ENCODE results near the gene KCNMA1. TPM values are rescaled to one million over a fixed set of nuclear protein-coding genes. Genes with fewer than 3 reads are reported as not detected.

KCNMA1 gene
- total and polyA plus RNA-seq, 8 donors, result 0.92 to 155 (median 54.3) TPM

DNA sequence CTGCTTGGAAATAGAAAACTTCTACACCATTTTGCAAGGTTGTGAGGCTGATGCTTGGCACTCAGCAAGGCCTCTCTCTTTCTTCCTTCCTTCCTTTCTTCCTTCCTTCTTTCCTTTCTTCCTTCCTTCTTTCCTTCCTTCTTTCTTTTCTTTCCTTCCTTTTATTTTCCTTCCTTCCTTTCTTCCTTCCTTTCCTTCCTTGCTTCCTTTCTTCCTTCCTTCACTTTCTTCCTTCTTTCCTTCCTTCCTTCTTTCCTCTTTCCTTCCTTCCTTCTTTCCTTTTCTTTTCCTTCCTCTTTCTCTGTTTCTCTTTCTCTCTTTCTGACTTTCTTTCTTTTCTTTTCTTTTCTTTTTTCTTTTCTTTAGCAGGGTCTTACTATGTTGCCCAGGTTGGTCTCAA lies 460.4 kb downstream of the KCNMA1 start:
- TF ChIP-seq, protein P1, sequence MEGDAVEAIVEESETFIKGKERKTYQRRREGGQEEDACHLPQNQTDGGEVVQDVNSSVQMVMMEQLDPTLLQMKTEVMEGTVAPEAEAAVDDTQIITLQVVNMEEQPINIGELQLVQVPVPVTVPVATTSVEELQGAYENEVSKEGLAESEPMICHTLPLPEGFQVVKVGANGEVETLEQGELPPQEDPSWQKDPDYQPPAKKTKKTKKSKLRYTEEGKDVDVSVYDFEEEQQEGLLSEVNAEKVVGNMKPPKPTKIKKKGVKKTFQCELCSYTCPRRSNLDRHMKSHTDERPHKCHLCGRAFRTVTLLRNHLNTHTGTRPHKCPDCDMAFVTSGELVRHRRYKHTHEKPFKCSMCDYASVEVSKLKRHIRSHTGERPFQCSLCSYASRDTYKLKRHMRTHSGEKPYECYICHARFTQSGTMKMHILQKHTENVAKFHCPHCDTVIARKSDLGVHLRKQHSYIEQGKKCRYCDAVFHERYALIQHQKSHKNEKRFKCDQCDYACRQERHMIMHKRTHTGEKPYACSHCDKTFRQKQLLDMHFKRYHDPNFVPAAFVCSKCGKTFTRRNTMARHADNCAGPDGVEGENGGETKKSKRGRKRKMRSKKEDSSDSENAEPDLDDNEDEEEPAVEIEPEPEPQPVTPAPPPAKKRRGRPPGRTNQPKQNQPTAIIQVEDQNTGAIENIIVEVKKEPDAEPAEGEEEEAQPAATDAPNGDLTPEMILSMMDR (IDR thresholded peaks at IDR 0.05), result no peak
- no peak for TF ChIP-seq EP300 (IDR thresholded peaks at IDR 0.05)
- TF ChIP-seq POLR2A (IDR thresholded peaks at IDR 0.05), result no peak
- TF ChIP-seq POLR2AphosphoS5 (IDR thresholded peaks at IDR 0.05), result no peak
- Histone ChIP-seq H3K27ac (no peak overlapping the region), H3K36me3 (no peaks in the 10 kb centered on the region), H3K27me3 (no peaks in the 10 kb centered on the region), H3K4me3 (no peak overlapping the region), H3K9me3 (no peaks in the 10 kb centered on the region), H3K4me1 (peaks cover 0 to 16% (median 5%) of the 10 kb centered on the region in 4 donors)
- no peak for DNase-seq
- intact Hi-C loops (cut with DNase I; ENCODE audit: low total_unique reads), result loop anchor here (10.0 kb wide), 1 partner anchor 538 kb away; no protein-coding TSS in a partner anchor

DNA sequence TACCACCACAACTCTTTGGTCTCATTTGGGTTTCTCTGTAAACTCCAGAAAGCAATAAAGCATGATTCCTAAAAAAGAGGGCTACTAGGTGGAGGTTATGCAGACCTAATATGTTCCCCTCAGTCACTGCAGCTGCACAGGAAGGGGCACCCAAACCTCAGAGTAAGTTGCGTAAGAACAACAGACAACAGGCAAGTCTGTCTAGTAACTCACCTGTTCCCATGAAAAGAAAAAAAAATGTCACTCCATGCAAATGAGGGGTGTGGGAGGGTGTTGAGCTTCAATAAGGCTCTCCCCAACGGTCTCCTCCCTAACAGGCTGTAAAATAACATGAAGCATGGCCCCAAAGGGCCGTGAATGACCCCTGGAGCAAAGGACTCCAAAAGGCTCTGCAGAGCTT lies 461.4 kb downstream of the KCNMA1 start:
- DNase-seq, result no peak
- peaks cover 0 to 16% (median 6%) of the 10 kb centered on the region in 4 donors for H3K4me1 ChIP-seq
- TF ChIP-seq EP300 (IDR thresholded peaks at IDR 0.05) (no peak), POLR2A (IDR thresholded peaks at IDR 0.05) (no peak), POLR2AphosphoS5 (IDR thresholded peaks at IDR 0.05) (no peak)
- TF ChIP-seq, protein P1 (IDR thresholded peaks at IDR 0.05), result no peak
- no peaks in the 10 kb centered on the region for H3K9me3 ChIP-seq
- H3K36me3 ChIP-seq, result no peaks in the 10 kb centered on the region
- H3K27me3 ChIP-seq, result peaks cover 0 to 5% (median 0%) of the 10 kb centered on the region in 3 donors
- intact Hi-C loops (cut with DNase I; ENCODE audit: low total_unique reads), result loop anchor here (10.0 kb wide), 1 partner anchor 539 kb away; no protein-coding TSS in a partner anchor
- WGBS, 5 donors, result 71 to 89% (median 80%) methylated on average over 3 of the region's 3 CpGs
- H3K4me3 ChIP-seq, result no peak overlapping the region
- no peak overlapping the region for H3K27ac ChIP-seq

DNA sequence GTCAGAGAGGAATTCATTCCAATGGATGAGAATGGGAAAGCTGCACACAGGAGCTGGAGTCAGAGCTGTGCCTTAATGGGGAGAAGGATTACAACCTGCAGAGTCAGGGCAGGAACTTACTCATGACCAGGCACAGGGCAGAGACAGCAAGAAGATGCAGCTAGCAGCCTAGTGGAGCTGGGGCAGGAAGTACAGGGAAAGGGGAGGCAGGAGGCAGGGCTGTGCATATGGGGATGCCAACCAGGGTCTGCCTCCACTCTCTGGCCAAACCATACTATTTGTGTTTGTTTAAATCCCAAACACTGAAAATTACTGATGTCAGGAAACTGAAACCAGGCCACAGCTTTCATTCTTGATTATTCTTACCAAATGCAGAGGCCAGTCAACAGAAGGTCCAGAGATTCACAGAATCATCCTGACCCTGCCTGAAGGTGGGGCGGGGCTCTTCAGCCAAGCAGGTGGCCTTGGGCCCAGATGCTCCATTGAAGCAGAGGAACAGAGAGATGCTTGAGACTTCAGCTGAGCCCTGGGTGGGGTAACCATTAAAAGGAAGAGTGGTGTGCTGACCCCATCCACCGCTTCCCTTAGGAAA lies 461.9 kb downstream of the KCNMA1 start:
- intact Hi-C loops (cut with DNase I; ENCODE audit: low total_unique reads), result loop anchor here (10.0 kb wide), 1 partner anchor 539 kb away; no protein-coding TSS in a partner anchor
- Histone ChIP-seq H3K27ac (no peak overlapping the region), H3K27me3 (peaks cover 0 to 5% (median 0%) of the 10 kb centered on the region in 3 donors), H3K4me3 (no peak overlapping the region), H3K36me3 (no peaks in the 10 kb centered on the region), H3K4me1 (peaks cover 0 to 16% (median 6%) of the 10 kb centered on the region in 4 donors), H3K9me3 (no peaks in the 10 kb centered on the region)
- 90 to 99% (median 94%) methylated on average over 2 of the region's 2 CpGs for WGBS, 5 donors
- TF ChIP-seq EP300 (IDR thresholded peaks at IDR 0.05) (no peak), POLR2A (IDR thresholded peaks at IDR 0.05) (no peak), POLR2AphosphoS5 (IDR thresholded peaks at IDR 0.05) (no peak)
- TF ChIP-seq, protein P1 (IDR thresholded peaks at IDR 0.05), result no peak
- DNase-seq, result no peak

- Histone ChIP-seq H3K4me3 (no peak overlapping the region), H3K9me3 (no peaks in the 10 kb centered on the region), H3K4me1 (peaks cover 0 to 12% (median 2%) of the 10 kb centered on the region in 4 donors), H3K27me3 (peaks cover 0 to 5% (median 0%) of the 10 kb centered on the region in 3 donors), H3K36me3 (no peaks in the 10 kb centered on the region), H3K27ac (peak overlapping the region in 2 of 5 donors; percentile 10 to 16)
- DNase-seq, result peak; percentile 79 to 93
- WGBS, 5 donors, result 29 to 33% (median 31%) methylated on average over 4 of the region's 4 CpGs
- intact Hi-C loops (cut with DNase I; ENCODE audit: low total_unique reads), result loop anchor here (5.0 to 10.0 kb wide), 2 partner anchors 468 to 541 kb away; no protein-coding TSS in a partner anchor
- TF ChIP-seq EP300 (IDR thresholded peaks at IDR 0.05), result no peak
- TF ChIP-seq POLR2AphosphoS5 (IDR thresholded peaks at IDR 0.05), result peak in 1 of 3 donors; percentile 21
- TF ChIP-seq, protein P1 (IDR thresholded peaks at IDR 0.05), result peak in 5 of 7 experiments; percentile 81 to 90 (median 86)
These were observed 463.8 kb downstream of the KCNMA1 start for GRCh38 chr10:77173615-77174461.
